GM12874 (cell line): Measurements from ENCODE around the gene ZNF385B.

Source experiments
- CTCF ChIP-seq: IDR thresholded peaks from 2 replicates; pipeline ENCODE4 v1.5.1; 2011; ENCODE audit warnings: low read depth, mild to moderate bottlenecking, control low read depth, low read length, moderate library complexity; ENCODE audit not compliant: insufficient read depth

Gene ZNF385B

DNA sequence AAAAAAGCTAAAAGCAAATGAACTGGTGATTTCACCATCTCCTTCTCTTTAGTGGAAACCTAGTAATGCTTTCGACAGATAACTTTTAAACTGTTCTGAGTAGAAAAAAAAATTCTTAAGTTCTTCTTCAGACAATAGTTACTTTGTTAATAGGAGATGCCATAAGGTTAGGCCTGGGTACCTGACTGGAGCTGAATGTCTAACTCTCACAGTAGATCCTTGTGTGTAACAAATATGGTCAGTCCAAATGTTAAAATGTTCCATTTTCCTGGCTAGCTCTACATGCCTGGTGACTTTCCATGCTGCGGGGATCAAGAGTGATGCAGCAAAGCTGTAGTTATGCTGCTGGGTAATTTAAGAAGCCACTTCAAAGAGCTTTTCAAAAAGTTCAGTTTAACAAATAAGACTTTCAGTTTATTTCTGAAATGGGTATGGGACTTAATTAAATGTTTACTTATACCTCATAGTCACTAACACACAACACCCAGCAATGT lies 332.8 kb downstream of the ZNF385B start:
- TF ChIP-seq CTCF: no peak

DNA sequence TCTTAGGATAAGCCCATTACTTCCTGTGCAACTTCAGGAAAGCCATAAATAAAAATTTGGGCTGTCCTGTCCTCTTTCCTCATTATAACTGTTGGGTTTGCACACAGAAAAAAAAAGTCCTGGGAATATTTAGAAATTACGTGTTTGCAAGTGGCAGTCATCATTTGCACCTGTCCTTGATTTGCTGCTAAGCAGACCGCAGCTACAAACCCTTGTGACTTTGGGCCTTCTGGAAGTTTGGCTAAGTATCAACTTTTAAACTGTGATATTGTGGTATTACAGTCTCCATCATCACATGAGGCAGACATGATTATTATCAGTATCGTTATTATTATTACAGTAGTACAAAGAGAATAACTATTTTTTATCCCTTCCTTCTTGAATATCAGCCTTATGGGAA lies 336.1 kb downstream of the ZNF385B start:
- TF ChIP-seq CTCF: no peak

- no peak for TF ChIP-seq CTCF
Measured at GRCh38 chr2:179524809-179525339, 336.5 kb downstream of the ZNF385B start.

DNA sequence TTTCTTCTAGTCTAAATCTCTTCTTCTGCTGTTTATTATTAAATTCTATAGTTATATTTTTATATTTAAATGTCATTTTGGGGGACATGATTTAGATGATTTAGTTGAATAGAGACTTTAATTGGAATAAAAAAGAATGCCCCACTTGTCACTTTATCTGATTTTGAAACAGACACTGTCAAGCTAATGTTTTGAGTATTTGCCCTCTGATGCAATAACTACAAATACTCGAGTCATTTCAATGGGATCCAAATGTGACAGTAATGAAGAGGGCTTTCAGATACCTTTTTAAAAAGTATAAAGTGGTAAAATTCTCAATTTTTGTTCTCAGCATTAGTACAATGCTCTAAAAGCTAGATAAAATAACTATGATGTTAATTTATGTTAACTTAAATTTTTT lies 339.5 kb downstream of the ZNF385B start:
- no peak for TF ChIP-seq CTCF

GRCh38 chr2:179518830-179519229 lies 342.6 kb downstream of the ZNF385B start:
- no peak for TF ChIP-seq CTCF

GRCh38 chr2:179513181-179513580 lies 348.2 kb downstream of the ZNF385B start:
- no peak for TF ChIP-seq CTCF

- no peak for TF ChIP-seq CTCF
Measured at GRCh38 chr2:179512281-179513035, 349.0 kb downstream of the ZNF385B start.
